A549 (cell line): Measurements from ENCODE around the gene DXO. TPM values are rescaled to one million over a fixed set of nuclear protein-coding genes. Genes with fewer than 3 reads are reported as not detected.
A peak's percentile ranks its signal among the peaks of the same experiment; 100 is the strongest.

Experiments
- ATAC-seq, 2 experiments: fragments of 200-7000 bp in 1 of 2; fragments of >200 bp in 1 of 2; cut with Nextera tagmentation in 1 of 2; cut with Tn5 transposase in 1 of 2; 3 replicates each; pipeline versions ENCODE4 v1.8.0 to v1.9.1; 2018 to 2020; ENCODE audit warnings: mild to moderate bottlenecking in 1 of 2, moderate library complexity in 1 of 2
- CTCF ChIA-PET: fragments of 300-600 bp; sonication (Branson Sonifier 250); formaldehyde crosslinking; extraction: SDS; loops from one replicate; lab custom pipeline; 2021; ENCODE audit warnings: antibody characterized with exemption, inconsistent platforms; lab: Yijun Ruan, JAX
- POLR2A ChIA-PET: fragments of 350-600 bp; formaldehyde crosslinking; extraction: SDS; loops from one replicate; lab custom pipeline; 2021; ENCODE audit warnings: antibody characterized with exemption, inconsistent platforms; lab: Yijun Ruan, JAX
- DNase-seq, 2 experiments: peaks; one replicate each; pipeline versions ENCODE4 v3.0.0 to v3.0.0-alpha.2; 2011 to 2016; ENCODE audit warnings: low read depth in 1 of 2, low spot score in 1 of 2
- FAIRE-seq: peaks from 2 replicates; lab custom pipeline; 2011; peaks lifted over from hg19 to GRCh38; lab: Jason Lieb, UNC
- H3K27ac ChIP-seq, 2 experiments: fragments of >200 bp; sonication (Bioruptor Twin); formaldehyde crosslinking; 3 replicates each; pipeline ENCODE4 v1.5.1; 2016 to 2017
- H3K4me1 ChIP-seq: fragments of >200 bp; sonication (Bioruptor Twin); formaldehyde crosslinking; 3 replicates; pipeline ENCODE4 v1.6.1; 2016
- H3K4me2 ChIP-seq: fragments of >200 bp; sonication (Bioruptor Twin); formaldehyde crosslinking; 3 replicates; pipeline ENCODE4 v1.6.1; 2016
- H3K4me3 ChIP-seq: fragments of >200 bp; sonication (Bioruptor Twin); formaldehyde crosslinking; 3 replicates; pipeline ENCODE4 v1.5.1; 2016
- H3K9me3 ChIP-seq: fragments of >200 bp; sonication (Bioruptor Twin); formaldehyde crosslinking; 3 replicates; pipeline ENCODE4 v1.6.1; 2016
- MYC ChIP-seq: IDR thresholded peaks from 2 replicates; pipeline ENCODE4 v1.6.1; 2012; ENCODE audit warnings: mild to moderate bottlenecking, inconsistent platforms, low read length, improper control_type of control experiment, borderline replicate concordance
- WGBS: methylation state at CpG from one replicate; pipeline ENCODE4 v1.1.6; 2017; ENCODE audit errors: missing lambda C conversion rate; 5-methylcytosine and 5-hydroxymethylcytosine counted together
- polyA plus RNA-seq, 4 experiments: library from polyadenylated mRNA; depleted of rRNA in 3 of 4; stranded (reverse); fragments of >200 nt; fragmentation: RNase III in 1 of 4; extraction: RNeasy Plus Mini Kit Qiagen cat#74134 plus additional on column Dnase treatment in 1 of 4; gene quantifications; 2 replicates in 3 of 4; 3 replicates in 1 of 4; pipeline ENCODE4 v1.2.3, GENCODE V29; 2011 to 2017
- small RNA-seq, 6 experiments: library from RNA; depleted of rRNA; stranded (forward); fragments of <200 nt; gene quantifications; one replicate each; pipeline ENCODE3, GENCODE V24; 2012

The DXO gene
- polyA plus RNA-seq, 2 of the 4 experiments (the other 2 are of a cell fraction): 12.7 to 15.6 TPM

- DNase-seq: peak in 1 of 2 experiments; percentile 55
- ChIA-PET CTCF (interaction anchor here (4.9 kb wide), 1 partner anchor 31 kb away, joined by 24 read pairs; no protein-coding TSS in a partner anchor), POLR2A (no interaction called here)
Measured at GRCh38 chr6:31920811-31921210, 51.1 kb downstream of the DXO start.

More at GRCh38 chr6:31920811-31921210, 51.1 kb downstream of the DXO start:
- Histone ChIP-seq H3K9me3 (no peaks in the 10 kb centered on the region; the same call in 2 of the 3 replicates), H3K27ac (peak overlapping the region; percentile 47 to 61; a peak in 4 of 6 replicates), H3K4me3 (no peak overlapping the region), H3K4me2 (peak overlapping the region; percentile 20; the same call in 1 of the 3 replicates), H3K4me1 (peaks cover 14% of the 10 kb centered on the region)
- FAIRE-seq: no peak
- peak in 1 of 2 experiments; percentile 33; a peak in 2 of 6 replicates for ATAC-seq
- TF ChIP-seq MYC: no peak
- 25% methylated on average over 1 of the region's 2 CpGs for WGBS

Small RNA genes lying within 50 kb of the gene (small RNA-seq; reads per million reads assigned to genes)
- gene AL645922.1: 0 reads per million in 6 experiments

Other genes starting within 250 kb of the DXO start
Only the 30 nearest of the 33 such genes appear.
- gene MSH5, start 232.1 kb downstream of the DXO start, polyA plus RNA-seq (2011; rRNA removed): 36.5 and 42.6 TPM in 2 replicates
- gene MSH5, start 232.1 kb downstream of the DXO start, polyA plus RNA-seq (2017; fragmentation: RNase III; extraction: RNeasy Plus Mini Kit Qiagen cat#74134 plus additional on column Dnase treatment): 17.1 to 18.8 TPM (median 17.4 TPM) in 3 replicates
- 3.3 and 6.9 TPM in 2 replicates for gene SAPCD1, start 209.5 kb downstream of the DXO start, polyA plus RNA-seq (2011; rRNA removed)
- 5.8 to 7.5 TPM (median 7.1 TPM) in 3 replicates for gene SAPCD1, start 209.5 kb downstream of the DXO start, polyA plus RNA-seq (2017; fragmentation: RNase III; extraction: RNeasy Plus Mini Kit Qiagen cat#74134 plus additional on column Dnase treatment)
- 1.1 TPM in 2 replicates for gene VWA7, start 194.8 kb downstream of the DXO start, polyA plus RNA-seq (2011; rRNA removed)
- 0.95 to 1.1 TPM (median 0.98 TPM) in 3 replicates for gene VWA7, start 194.8 kb downstream of the DXO start, polyA plus RNA-seq (2017; fragmentation: RNase III; extraction: RNeasy Plus Mini Kit Qiagen cat#74134 plus additional on column Dnase treatment)
- 17.7 and 24.7 TPM in 2 replicates for gene VARS1, start 176.4 kb downstream of the DXO start, polyA plus RNA-seq (2011; rRNA removed)
- gene VARS1, start 176.4 kb downstream of the DXO start, polyA plus RNA-seq (2017; fragmentation: RNase III; extraction: RNeasy Plus Mini Kit Qiagen cat#74134 plus additional on column Dnase treatment): 57.2 to 58.4 TPM (median 58.3 TPM) in 3 replicates
- 54.7 and 73.8 TPM in 2 replicates for gene LSM2, start 165.2 kb downstream of the DXO start, polyA plus RNA-seq (2011; rRNA removed)
- 58.9 to 65.3 TPM (median 59.6 TPM) in 3 replicates for gene LSM2, start 165.2 kb downstream of the DXO start, polyA plus RNA-seq (2017; fragmentation: RNase III; extraction: RNeasy Plus Mini Kit Qiagen cat#74134 plus additional on column Dnase treatment)
- gene HSPA1L, start 156.9 kb downstream of the DXO start, polyA plus RNA-seq (2011; rRNA removed): 1.2 and 1.6 TPM in 2 replicates
- 1.2 to 1.7 TPM (median 1.4 TPM) in 3 replicates for gene HSPA1L, start 156.9 kb downstream of the DXO start, polyA plus RNA-seq (2017; fragmentation: RNase III; extraction: RNeasy Plus Mini Kit Qiagen cat#74134 plus additional on column Dnase treatment)
- 88.2 and 122 TPM in 2 replicates for gene HSPA1A, start 156.6 kb downstream of the DXO start, polyA plus RNA-seq (2011; rRNA removed)
- 129 to 204 TPM (median 194 TPM) in 3 replicates for gene HSPA1A, start 156.6 kb downstream of the DXO start, polyA plus RNA-seq (2017; fragmentation: RNase III; extraction: RNeasy Plus Mini Kit Qiagen cat#74134 plus additional on column Dnase treatment)
- 52.7 and 70.6 TPM in 2 replicates for gene HSPA1B, start 144.4 kb downstream of the DXO start, polyA plus RNA-seq (2011; rRNA removed)
- gene HSPA1B, start 144.4 kb downstream of the DXO start, polyA plus RNA-seq (2017; fragmentation: RNase III; extraction: RNeasy Plus Mini Kit Qiagen cat#74134 plus additional on column Dnase treatment): 56.7 to 125 TPM (median 98.6 TPM) in 3 replicates
- gene NEU1, start 109.3 kb downstream of the DXO start, polyA plus RNA-seq (2011; rRNA removed): 15.8 and 20.6 TPM in 2 replicates
- 12.8 to 19.2 TPM (median 16.0 TPM) in 3 replicates for gene NEU1, start 109.3 kb downstream of the DXO start, polyA plus RNA-seq (2017; fragmentation: RNase III; extraction: RNeasy Plus Mini Kit Qiagen cat#74134 plus additional on column Dnase treatment)
- 0.24 and 0.27 TPM in 2 replicates for gene SLC44A4, start 93.1 kb downstream of the DXO start, polyA plus RNA-seq (2011; rRNA removed)
- gene SLC44A4, start 93.1 kb downstream of the DXO start, polyA plus RNA-seq (2017; fragmentation: RNase III; extraction: RNeasy Plus Mini Kit Qiagen cat#74134 plus additional on column Dnase treatment): not detected in 3 replicates
- gene EHMT2, start 74.4 kb downstream of the DXO start, polyA plus RNA-seq (2011; rRNA removed): 15.4 and 16.4 TPM in 2 replicates
- gene EHMT2, start 74.4 kb downstream of the DXO start, polyA plus RNA-seq (2017; fragmentation: RNase III; extraction: RNeasy Plus Mini Kit Qiagen cat#74134 plus additional on column Dnase treatment): 27.0 to 32.3 TPM (median 30.9 TPM) in 3 replicates
- 2.2 and 2.9 TPM in 2 replicates for gene ZBTB12, start 70.1 kb downstream of the DXO start, polyA plus RNA-seq (2011; rRNA removed)
- 8.4 to 10.1 TPM (median 10.0 TPM) in 3 replicates for gene ZBTB12, start 70.1 kb downstream of the DXO start, polyA plus RNA-seq (2017; fragmentation: RNase III; extraction: RNeasy Plus Mini Kit Qiagen cat#74134 plus additional on column Dnase treatment)
- gene C2, start 44.4 kb downstream of the DXO start, polyA plus RNA-seq (2011; rRNA removed): 0.83 and 0.87 TPM in 2 replicates
- gene C2, start 44.4 kb downstream of the DXO start, polyA plus RNA-seq (2017; fragmentation: RNase III; extraction: RNeasy Plus Mini Kit Qiagen cat#74134 plus additional on column Dnase treatment): 0.22 to 0.41 TPM (median 0.36 TPM) in 3 replicates
- 5.6 and 8.6 TPM in 2 replicates for gene CFB, start 26.0 kb downstream of the DXO start, polyA plus RNA-seq (2011; rRNA removed)
- 2.7 to 4.9 TPM (median 4.4 TPM) in 3 replicates for gene CFB, start 26.0 kb downstream of the DXO start, polyA plus RNA-seq (2017; fragmentation: RNase III; extraction: RNeasy Plus Mini Kit Qiagen cat#74134 plus additional on column Dnase treatment)
- 54.1 and 64.2 TPM in 2 replicates for gene NELFE, start 13.2 kb downstream of the DXO start, polyA plus RNA-seq (2011; rRNA removed)
- 70.6 to 73.6 TPM (median 72.4 TPM) in 3 replicates for gene NELFE, start 13.2 kb downstream of the DXO start, polyA plus RNA-seq (2017; fragmentation: RNase III; extraction: RNeasy Plus Mini Kit Qiagen cat#74134 plus additional on column Dnase treatment)
- 20.8 and 23.4 TPM in 2 replicates for gene SKIC2, start 13.0 kb downstream of the DXO start, polyA plus RNA-seq (2011; rRNA removed)
- gene SKIC2, start 13.0 kb downstream of the DXO start, polyA plus RNA-seq (2017; fragmentation: RNase III; extraction: RNeasy Plus Mini Kit Qiagen cat#74134 plus additional on column Dnase treatment): 33.2 to 40.5 TPM (median 37.5 TPM) in 3 replicates
- 1.6 and 1.8 TPM in 2 replicates for gene C4A, start 9.9 kb upstream of the DXO start, polyA plus RNA-seq (2011; rRNA removed)
- 1.3 to 1.4 TPM (median 1.4 TPM) in 3 replicates for gene C4A, start 9.9 kb upstream of the DXO start, polyA plus RNA-seq (2017; fragmentation: RNase III; extraction: RNeasy Plus Mini Kit Qiagen cat#74134 plus additional on column Dnase treatment)
- 1.2 and 1.3 TPM in 2 replicates for gene C4B, start 42.7 kb upstream of the DXO start, polyA plus RNA-seq (2011; rRNA removed)
- 1.0 to 1.3 TPM (median 1.3 TPM) in 3 replicates for gene C4B, start 42.7 kb upstream of the DXO start, polyA plus RNA-seq (2017; fragmentation: RNase III; extraction: RNeasy Plus Mini Kit Qiagen cat#74134 plus additional on column Dnase treatment)
- gene CYP21A2, start 66.3 kb upstream of the DXO start, polyA plus RNA-seq (2011; rRNA removed): not detected in 2 replicates
- gene CYP21A2, start 66.3 kb upstream of the DXO start, polyA plus RNA-seq (2017; fragmentation: RNase III; extraction: RNeasy Plus Mini Kit Qiagen cat#74134 plus additional on column Dnase treatment): not detected in 3 replicates
- gene TNXB, start 137.2 kb upstream of the DXO start, polyA plus RNA-seq (2011; rRNA removed): 0.80 and 1.3 TPM in 2 replicates
- 0.51 to 1.7 TPM (median 0.64 TPM) in 3 replicates for gene TNXB, start 137.2 kb upstream of the DXO start, polyA plus RNA-seq (2017; fragmentation: RNase III; extraction: RNeasy Plus Mini Kit Qiagen cat#74134 plus additional on column Dnase treatment)
- 19.3 and 41.2 TPM in 2 replicates for gene ATF6B, start 156.1 kb upstream of the DXO start, polyA plus RNA-seq (2011; rRNA removed)
- 23.1 to 33.8 TPM (median 29.0 TPM) in 3 replicates for gene ATF6B, start 156.1 kb upstream of the DXO start, polyA plus RNA-seq (2017; fragmentation: RNase III; extraction: RNeasy Plus Mini Kit Qiagen cat#74134 plus additional on column Dnase treatment)
- gene FKBPL, start 158.2 kb upstream of the DXO start, polyA plus RNA-seq (2011; rRNA removed): 3.5 and 3.8 TPM in 2 replicates
- 7.0 to 7.5 TPM (median 7.2 TPM) in 3 replicates for gene FKBPL, start 158.2 kb upstream of the DXO start, polyA plus RNA-seq (2017; fragmentation: RNase III; extraction: RNeasy Plus Mini Kit Qiagen cat#74134 plus additional on column Dnase treatment)
- 0.19 and 0.40 TPM in 2 replicates for gene PRRT1, start 179.8 kb upstream of the DXO start, polyA plus RNA-seq (2011; rRNA removed)
- 0.52 to 1.0 TPM (median 0.63 TPM) in 3 replicates for gene PRRT1, start 179.8 kb upstream of the DXO start, polyA plus RNA-seq (2017; fragmentation: RNase III; extraction: RNeasy Plus Mini Kit Qiagen cat#74134 plus additional on column Dnase treatment)
- gene PPT2, start 182.0 kb upstream of the DXO start, polyA plus RNA-seq (2011; rRNA removed): 11.7 and 18.2 TPM in 2 replicates
- gene PPT2, start 182.0 kb upstream of the DXO start, polyA plus RNA-seq (2017; fragmentation: RNase III; extraction: RNeasy Plus Mini Kit Qiagen cat#74134 plus additional on column Dnase treatment): 7.7 to 9.3 TPM (median 9.2 TPM) in 3 replicates
- gene EGFL8, start 192.5 kb upstream of the DXO start, polyA plus RNA-seq (2011; rRNA removed): 1.6 and 2.0 TPM in 2 replicates
- gene EGFL8, start 192.5 kb upstream of the DXO start, polyA plus RNA-seq (2017; fragmentation: RNase III; extraction: RNeasy Plus Mini Kit Qiagen cat#74134 plus additional on column Dnase treatment): 2.8 to 3.1 TPM (median 2.9 TPM) in 3 replicates
- gene AGPAT1, start 203.9 kb upstream of the DXO start, polyA plus RNA-seq (2011; rRNA removed): 40.6 and 50.0 TPM in 2 replicates
- 28.7 to 30.0 TPM (median 29.4 TPM) in 3 replicates for gene AGPAT1, start 203.9 kb upstream of the DXO start, polyA plus RNA-seq (2017; fragmentation: RNase III; extraction: RNeasy Plus Mini Kit Qiagen cat#74134 plus additional on column Dnase treatment)
- 49.1 and 54.1 TPM in 2 replicates for gene RNF5, start 206.3 kb upstream of the DXO start, polyA plus RNA-seq (2011; rRNA removed)
- gene RNF5, start 206.3 kb upstream of the DXO start, polyA plus RNA-seq (2017; fragmentation: RNase III; extraction: RNeasy Plus Mini Kit Qiagen cat#74134 plus additional on column Dnase treatment): 46.2 to 64.1 TPM (median 62.7 TPM) in 3 replicates
- 1.4 and 1.6 TPM in 2 replicates for gene AGER, start 212.1 kb upstream of the DXO start, polyA plus RNA-seq (2011; rRNA removed)
- gene AGER, start 212.1 kb upstream of the DXO start, polyA plus RNA-seq (2017; fragmentation: RNase III; extraction: RNeasy Plus Mini Kit Qiagen cat#74134 plus additional on column Dnase treatment): 1.4 to 2.4 TPM (median 2.1 TPM) in 3 replicates
- 27.0 and 27.4 TPM in 2 replicates for gene PBX2, start 218.1 kb upstream of the DXO start, polyA plus RNA-seq (2011; rRNA removed)
- gene PBX2, start 218.1 kb upstream of the DXO start, polyA plus RNA-seq (2017; fragmentation: RNase III; extraction: RNeasy Plus Mini Kit Qiagen cat#74134 plus additional on column Dnase treatment): 24.8 to 32.5 TPM (median 30.8 TPM) in 3 replicates
- 0.15 and 0.36 TPM in 2 replicates for gene GPSM3, start 220.5 kb upstream of the DXO start, polyA plus RNA-seq (2011; rRNA removed)
- 0.19 to 0.30 TPM (median 0.22 TPM) in 3 replicates for gene GPSM3, start 220.5 kb upstream of the DXO start, polyA plus RNA-seq (2017; fragmentation: RNase III; extraction: RNeasy Plus Mini Kit Qiagen cat#74134 plus additional on column Dnase treatment)